ENCODE measurements around the gene KIAA1671.

DNA sequence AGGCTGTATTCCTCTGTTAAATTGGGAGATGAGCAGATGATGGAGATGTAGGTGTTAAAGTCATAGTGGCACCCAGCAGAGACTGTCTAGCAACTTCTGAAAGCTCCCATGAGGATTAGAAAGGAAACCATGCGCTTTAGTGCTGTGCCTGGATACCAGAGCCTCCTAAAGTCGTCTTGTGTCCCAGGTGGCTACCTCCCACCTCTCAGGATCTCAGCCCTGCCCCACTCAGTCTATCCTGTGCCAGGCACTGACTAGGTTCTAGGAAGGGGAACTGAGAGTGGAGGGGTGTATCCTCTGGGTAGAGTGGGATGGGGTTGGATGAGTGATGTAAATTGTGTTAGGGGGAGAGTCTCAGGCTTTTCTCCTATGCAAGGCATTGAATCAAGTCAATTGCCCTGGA is 60.2 kb downstream of the KIAA1671 start:
- TF ChIP-seq TAF1 (conservative IDR thresholded peaks at IDR 0.05) (no peak), YY1 (IDR thresholded peaks at IDR 0.05) (no peak), EGR1 (IDR thresholded peaks at IDR 0.05; ENCODE audit: low read depth in 2 of 2) (no peak), GABPA (IDR thresholded peaks at IDR 0.05 in 1 of 2, conservative IDR thresholded peaks at IDR 0.05 in 1 of 2) (no peak), JUND (IDR thresholded peaks at IDR 0.05) (no peak), RAD21 (IDR thresholded peaks at IDR 0.05) (no peak), RXRA (IDR thresholded peaks at IDR 0.05) (no peak), SP1 (IDR thresholded peaks at IDR 0.05) (no peak)
- TF ChIP-seq, protein P1, sequence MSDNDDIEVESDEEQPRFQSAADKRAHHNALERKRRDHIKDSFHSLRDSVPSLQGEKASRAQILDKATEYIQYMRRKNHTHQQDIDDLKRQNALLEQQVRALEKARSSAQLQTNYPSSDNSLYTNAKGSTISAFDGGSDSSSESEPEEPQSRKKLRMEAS (IDR thresholded peaks at IDR 0.05) = no peak
- TF ChIP-seq, protein P2, sequence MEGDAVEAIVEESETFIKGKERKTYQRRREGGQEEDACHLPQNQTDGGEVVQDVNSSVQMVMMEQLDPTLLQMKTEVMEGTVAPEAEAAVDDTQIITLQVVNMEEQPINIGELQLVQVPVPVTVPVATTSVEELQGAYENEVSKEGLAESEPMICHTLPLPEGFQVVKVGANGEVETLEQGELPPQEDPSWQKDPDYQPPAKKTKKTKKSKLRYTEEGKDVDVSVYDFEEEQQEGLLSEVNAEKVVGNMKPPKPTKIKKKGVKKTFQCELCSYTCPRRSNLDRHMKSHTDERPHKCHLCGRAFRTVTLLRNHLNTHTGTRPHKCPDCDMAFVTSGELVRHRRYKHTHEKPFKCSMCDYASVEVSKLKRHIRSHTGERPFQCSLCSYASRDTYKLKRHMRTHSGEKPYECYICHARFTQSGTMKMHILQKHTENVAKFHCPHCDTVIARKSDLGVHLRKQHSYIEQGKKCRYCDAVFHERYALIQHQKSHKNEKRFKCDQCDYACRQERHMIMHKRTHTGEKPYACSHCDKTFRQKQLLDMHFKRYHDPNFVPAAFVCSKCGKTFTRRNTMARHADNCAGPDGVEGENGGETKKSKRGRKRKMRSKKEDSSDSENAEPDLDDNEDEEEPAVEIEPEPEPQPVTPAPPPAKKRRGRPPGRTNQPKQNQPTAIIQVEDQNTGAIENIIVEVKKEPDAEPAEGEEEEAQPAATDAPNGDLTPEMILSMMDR (IDR thresholded peaks at IDR 0.05; ENCODE audit: low read depth, low read length, missing input control) = no peak
- TF ChIP-seq, protein P3, sequence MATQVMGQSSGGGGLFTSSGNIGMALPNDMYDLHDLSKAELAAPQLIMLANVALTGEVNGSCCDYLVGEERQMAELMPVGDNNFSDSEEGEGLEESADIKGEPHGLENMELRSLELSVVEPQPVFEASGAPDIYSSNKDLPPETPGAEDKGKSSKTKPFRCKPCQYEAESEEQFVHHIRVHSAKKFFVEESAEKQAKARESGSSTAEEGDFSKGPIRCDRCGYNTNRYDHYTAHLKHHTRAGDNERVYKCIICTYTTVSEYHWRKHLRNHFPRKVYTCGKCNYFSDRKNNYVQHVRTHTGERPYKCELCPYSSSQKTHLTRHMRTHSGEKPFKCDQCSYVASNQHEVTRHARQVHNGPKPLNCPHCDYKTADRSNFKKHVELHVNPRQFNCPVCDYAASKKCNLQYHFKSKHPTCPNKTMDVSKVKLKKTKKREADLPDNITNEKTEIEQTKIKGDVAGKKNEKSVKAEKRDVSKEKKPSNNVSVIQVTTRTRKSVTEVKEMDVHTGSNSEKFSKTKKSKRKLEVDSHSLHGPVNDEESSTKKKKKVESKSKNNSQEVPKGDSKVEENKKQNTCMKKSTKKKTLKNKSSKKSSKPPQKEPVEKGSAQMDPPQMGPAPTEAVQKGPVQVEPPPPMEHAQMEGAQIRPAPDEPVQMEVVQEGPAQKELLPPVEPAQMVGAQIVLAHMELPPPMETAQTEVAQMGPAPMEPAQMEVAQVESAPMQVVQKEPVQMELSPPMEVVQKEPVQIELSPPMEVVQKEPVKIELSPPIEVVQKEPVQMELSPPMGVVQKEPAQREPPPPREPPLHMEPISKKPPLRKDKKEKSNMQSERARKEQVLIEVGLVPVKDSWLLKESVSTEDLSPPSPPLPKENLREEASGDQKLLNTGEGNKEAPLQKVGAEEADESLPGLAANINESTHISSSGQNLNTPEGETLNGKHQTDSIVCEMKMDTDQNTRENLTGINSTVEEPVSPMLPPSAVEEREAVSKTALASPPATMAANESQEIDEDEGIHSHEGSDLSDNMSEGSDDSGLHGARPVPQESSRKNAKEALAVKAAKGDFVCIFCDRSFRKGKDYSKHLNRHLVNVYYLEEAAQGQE (IDR thresholded peaks at IDR 0.05) = no peak
- TF ChIP-seq, protein P4, sequence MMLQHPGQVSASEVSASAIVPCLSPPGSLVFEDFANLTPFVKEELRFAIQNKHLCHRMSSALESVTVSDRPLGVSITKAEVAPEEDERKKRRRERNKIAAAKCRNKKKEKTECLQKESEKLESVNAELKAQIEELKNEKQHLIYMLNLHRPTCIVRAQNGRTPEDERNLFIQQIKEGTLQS (IDR thresholded peaks at IDR 0.05) = no peak

Data from liver (tissue), 3 donors.